Osteoblast (primary cell): Measurements from ENCODE around the gene KCNQ1. TPM values are rescaled to one million over a fixed set of nuclear protein-coding genes. Genes with fewer than 3 reads are reported as not detected.

Experiments used
- DNase-seq: peaks from one replicate; pipeline ENCODE4 v3.0.0; 2011; ENCODE audit warnings: low spot score, mixed read lengths; ENCODE audit not compliant: insufficient read length; ENCODE audit errors: missing footprints
- H2AFZ ChIP-seq: 2 replicates; pipeline ENCODE4 v1.6.0; 2011; ENCODE audit warnings: mild to moderate bottlenecking, low read length
- H3K27ac ChIP-seq: 2 replicates; pipeline ENCODE4 v1.5.1; 2011; ENCODE audit warnings: mild to moderate bottlenecking, low read depth, low read length, moderate library complexity
- H3K27me3 ChIP-seq: 2 replicates; pipeline ENCODE4 v1.6.0; 2012; ENCODE audit warnings: mild to moderate bottlenecking, control low read depth, inconsistent platforms, low read length, moderate library complexity; ENCODE audit not compliant: insufficient read depth
- H3K36me3 ChIP-seq: 2 replicates; pipeline ENCODE4 v1.5.1; 2011; ENCODE audit warnings: mild to moderate bottlenecking, low read length, control low read depth, moderate library complexity; ENCODE audit not compliant: insufficient read depth
- H3K4me1 ChIP-seq: 2 replicates; pipeline ENCODE4 v1.5.1; 2011; ENCODE audit warnings: mild to moderate bottlenecking, low read length, control low read depth, moderate library complexity; ENCODE audit not compliant: insufficient read depth
- H3K4me2 ChIP-seq: 2 replicates; pipeline ENCODE4 v1.6.0; 2011; ENCODE audit warnings: mild to moderate bottlenecking, low read length; ENCODE audit not compliant: insufficient read depth
- H3K4me3 ChIP-seq: fragments of 200-600 bp; sonication (generic); 3 replicates; pipeline ENCODE4 v1.5.1; 2012; ENCODE audit warnings: mild to moderate bottlenecking, low read length, inconsistent platforms; ENCODE audit not compliant: insufficient read depth
- H3K79me2 ChIP-seq: 2 replicates; pipeline ENCODE4 v1.6.0; 2012; ENCODE audit warnings: mild to moderate bottlenecking, low read length, control low read depth, inconsistent platforms; ENCODE audit not compliant: insufficient read depth
- H3K9me3 ChIP-seq: 2 replicates; pipeline ENCODE4 v1.5.1; 2011; ENCODE audit warnings: low read depth, low read length, control low read depth
- H4K20me1 ChIP-seq: 2 replicates; pipeline ENCODE4 v1.6.0; 2012; ENCODE audit warnings: mild to moderate bottlenecking, low read length, control low read depth; ENCODE audit not compliant: insufficient read depth
- CTCF ChIP-seq: IDR thresholded peaks from 2 replicates; pipeline ENCODE4 v1.5.1; 2011; ENCODE audit warnings: mild to moderate bottlenecking, low read depth, low read length, moderate library complexity; ENCODE audit errors: extremely low read depth
- total RNA-seq: library from RNA; depleted of rRNA; stranded (reverse); fragments of >200 nt; gene quantifications from 2 replicates; pipeline ENCODE4 v1.2.3, GENCODE V29; 2012

KCNQ1 gene
- total RNA-seq, 1 donor, result not detected

GRCh38 chr11:2437516-2437915, 7.3 kb upstream of the KCNQ1 start:
- no peaks in the 10 kb centered on the region for H3K4me1 ChIP-seq
- H3K27me3 ChIP-seq, result peaks cover 11% of the 10 kb centered on the region
- H3K9me3 ChIP-seq, result no peaks in the 10 kb centered on the region
- H4K20me1 ChIP-seq, result no peaks in the 10 kb centered on the region
- DNase-seq, result peak; percentile 45
- H2AFZ ChIP-seq, result no peak overlapping the region
- no peak overlapping the region for H3K4me3 ChIP-seq
- no peak overlapping the region for H3K4me2 ChIP-seq
- H3K36me3 ChIP-seq, result no peaks in the 10 kb centered on the region
- TF ChIP-seq CTCF, result no peak
- H3K79me2 ChIP-seq, result no peaks in the 10 kb centered on the region
- H3K27ac ChIP-seq, result no peak overlapping the region

- DNase-seq, result peak; percentile 29
- Histone ChIP-seq H2AFZ (no peak overlapping the region), H3K27ac (no peak overlapping the region), H3K4me2 (no peak overlapping the region), H4K20me1 (no peaks in the 10 kb centered on the region), H3K9me3 (no peaks in the 10 kb centered on the region), H3K4me1 (no peaks in the 10 kb centered on the region), H3K79me2 (no peaks in the 10 kb centered on the region), H3K27me3 (peaks cover 22% of the 10 kb centered on the region), H3K36me3 (no peaks in the 10 kb centered on the region), H3K4me3 (no peak overlapping the region)
- TF ChIP-seq CTCF, result no peak
Observed at GRCh38 chr11:2439820-2440219, 5.0 kb upstream of the KCNQ1 start.

DNA sequence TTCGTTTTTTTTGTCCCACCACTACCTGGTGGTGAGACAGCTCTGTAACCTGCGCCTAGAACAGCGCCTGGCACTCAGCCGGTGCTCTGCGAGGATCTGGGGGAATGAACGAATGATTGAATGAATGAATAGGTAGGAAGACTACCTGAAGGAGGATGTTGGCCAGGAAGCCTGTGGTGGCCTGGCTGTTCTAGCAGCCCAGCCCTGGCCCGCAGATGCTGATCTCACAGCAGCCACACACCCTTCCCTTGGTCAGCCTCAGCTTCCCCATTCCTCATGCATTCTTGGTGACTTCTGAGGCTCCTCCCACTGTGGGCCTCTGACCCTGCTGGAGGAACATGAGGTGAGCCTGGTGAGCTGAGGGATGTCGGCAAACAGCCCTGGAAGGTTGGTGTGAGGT, 4.2 kb upstream of the KCNQ1 start:
- no peaks in the 10 kb centered on the region for H3K36me3 ChIP-seq

GRCh38 chr11:2441171-2441570, 3.6 kb upstream of the KCNQ1 start:
- Histone ChIP-seq H3K27me3 (peaks cover 31% of the 10 kb centered on the region), H3K36me3 (no peaks in the 10 kb centered on the region)

More for the DNA sequence above, 4.2 kb upstream of the KCNQ1 start:
- Histone ChIP-seq H4K20me1 (no peaks in the 10 kb centered on the region), H3K79me2 (no peaks in the 10 kb centered on the region), H3K4me2 (no peak overlapping the region), H3K4me3 (no peak overlapping the region), H3K27me3 (peaks cover 27% of the 10 kb centered on the region), H3K4me1 (no peaks in the 10 kb centered on the region), H3K27ac (no peak overlapping the region), H2AFZ (no peak overlapping the region), H3K9me3 (no peaks in the 10 kb centered on the region)
- no peak for TF ChIP-seq CTCF
- DNase-seq, result peak; percentile 73

More at GRCh38 chr11:2441171-2441570, 3.6 kb upstream of the KCNQ1 start:
- H3K4me3 ChIP-seq, result no peak overlapping the region
- H3K4me2 ChIP-seq, result no peak overlapping the region
- no peaks in the 10 kb centered on the region for H3K9me3 ChIP-seq
- DNase-seq, result peak; percentile 9
- H3K79me2 ChIP-seq, result no peaks in the 10 kb centered on the region
- no peak overlapping the region for H2AFZ ChIP-seq
- no peak overlapping the region for H3K27ac ChIP-seq
- H3K4me1 ChIP-seq, result no peaks in the 10 kb centered on the region
- TF ChIP-seq CTCF, result no peak
- H4K20me1 ChIP-seq, result no peaks in the 10 kb centered on the region
